DOHH2 (cell line): ENCODE measurements around the gene CACNA2D1.

ENCODE experiments used
- EZH2phosphoT487 ChIP-seq: fragments of 200-600 bp; sonication (generic); IDR thresholded peaks from 2 replicates; pipeline ENCODE4 v1.6.1; 2017; ENCODE audit warnings: borderline replicate concordance, mild to moderate bottlenecking, antibody characterized with exemption, low read length, moderate library complexity, mixed read lengths
- TF ChIP-seq, protein P1 (sequence below): fragments of 200-600 bp; sonication (generic); IDR thresholded peaks from one replicate; pipeline ENCODE4 v1.5.1; 2014; ENCODE audit warnings: antibody characterized with exemption, mild to moderate bottlenecking, low read depth, low read length; ENCODE audit not compliant: poor library complexity, severe bottlenecking

GRCh38 chr7:81944058-81944457, 499.5 kb downstream of the CACNA2D1 start:
- TF ChIP-seq, protein P1, sequence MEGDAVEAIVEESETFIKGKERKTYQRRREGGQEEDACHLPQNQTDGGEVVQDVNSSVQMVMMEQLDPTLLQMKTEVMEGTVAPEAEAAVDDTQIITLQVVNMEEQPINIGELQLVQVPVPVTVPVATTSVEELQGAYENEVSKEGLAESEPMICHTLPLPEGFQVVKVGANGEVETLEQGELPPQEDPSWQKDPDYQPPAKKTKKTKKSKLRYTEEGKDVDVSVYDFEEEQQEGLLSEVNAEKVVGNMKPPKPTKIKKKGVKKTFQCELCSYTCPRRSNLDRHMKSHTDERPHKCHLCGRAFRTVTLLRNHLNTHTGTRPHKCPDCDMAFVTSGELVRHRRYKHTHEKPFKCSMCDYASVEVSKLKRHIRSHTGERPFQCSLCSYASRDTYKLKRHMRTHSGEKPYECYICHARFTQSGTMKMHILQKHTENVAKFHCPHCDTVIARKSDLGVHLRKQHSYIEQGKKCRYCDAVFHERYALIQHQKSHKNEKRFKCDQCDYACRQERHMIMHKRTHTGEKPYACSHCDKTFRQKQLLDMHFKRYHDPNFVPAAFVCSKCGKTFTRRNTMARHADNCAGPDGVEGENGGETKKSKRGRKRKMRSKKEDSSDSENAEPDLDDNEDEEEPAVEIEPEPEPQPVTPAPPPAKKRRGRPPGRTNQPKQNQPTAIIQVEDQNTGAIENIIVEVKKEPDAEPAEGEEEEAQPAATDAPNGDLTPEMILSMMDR = no peak
- TF ChIP-seq EZH2phosphoT487 = no peak
